ENCODE measurements around the gene TMEM178A.
"Not testable (repeated sequence)": the region's sequence is repeated elsewhere in the genome, so short reads cannot be mapped to it uniquely, and the experiment has no call there.

Gene TMEM178A

GRCh38 chr2:39723497-39723896 lies 57.8 kb downstream of the TMEM178A start:
- Histone ChIP-seq H3K27me3 (ENCODE audit: control insufficient read depth, insufficient read depth, low read length) (no peaks in the 10 kb centered on the region), H3K4me1 (ENCODE audit: control insufficient read depth, insufficient read depth, low read length) (peaks cover 3% of the 10 kb centered on the region), H3K4me3 (ENCODE audit: low read length) (no peak overlapping the region), H3K27ac (ENCODE audit: low read length) (no peak overlapping the region), H3K36me3 (ENCODE audit: control insufficient read depth, insufficient read depth, low read length) (no peaks in the 10 kb centered on the region), H3K9me3 (ENCODE audit: control insufficient read depth, insufficient read depth, low read length) (no peaks in the 10 kb centered on the region)
- no CpG with 5 or more reads among the region's 2 CpGs for WGBS (ENCODE audit: insufficient coverage, insufficient read length)
- DNase-seq (ENCODE audit: low read depth, low spot score): no peak

GRCh38 chr2:39723946-39724827 lies 58.5 kb downstream of the TMEM178A start:
- no peak overlapping the region for H3K4me3 ChIP-seq (ENCODE audit: low read length)
- H3K27ac ChIP-seq (ENCODE audit: low read length): no peak overlapping the region
- no CpG with 5 or more reads among the region's 9 CpGs for WGBS (ENCODE audit: insufficient coverage, insufficient read length)
- H3K27me3 ChIP-seq (ENCODE audit: control insufficient read depth, insufficient read depth, low read length): no peaks in the 10 kb centered on the region
- H3K36me3 ChIP-seq (ENCODE audit: control insufficient read depth, insufficient read depth, low read length): no peaks in the 10 kb centered on the region
- no peaks in the 10 kb centered on the region for H3K9me3 ChIP-seq (ENCODE audit: control insufficient read depth, insufficient read depth, low read length)
- H3K4me1 ChIP-seq (ENCODE audit: control insufficient read depth, insufficient read depth, low read length): peaks cover 3% of the 10 kb centered on the region
- no peak for DNase-seq (ENCODE audit: low read depth, low spot score)

GRCh38 chr2:39724828-39725144 lies 59.1 kb downstream of the TMEM178A start:
- no CpG with 5 or more reads among the region's 4 CpGs for WGBS (ENCODE audit: insufficient coverage, insufficient read length)
- Histone ChIP-seq H3K27me3 (ENCODE audit: control insufficient read depth, insufficient read depth, low read length) (no peaks in the 10 kb centered on the region), H3K36me3 (ENCODE audit: control insufficient read depth, insufficient read depth, low read length) (no peaks in the 10 kb centered on the region), H3K4me1 (ENCODE audit: control insufficient read depth, insufficient read depth, low read length) (peaks cover 3% of the 10 kb centered on the region), H3K4me3 (ENCODE audit: low read length) (no peak overlapping the region), H3K9me3 (ENCODE audit: control insufficient read depth, insufficient read depth, low read length) (no peaks in the 10 kb centered on the region), H3K27ac (ENCODE audit: low read length) (no peak overlapping the region)
- DNase-seq (ENCODE audit: low read depth, low spot score): no peak

- H3K36me3 ChIP-seq (ENCODE audit: control insufficient read depth, insufficient read depth, low read length): no peaks in the 10 kb centered on the region
- H3K27ac ChIP-seq (ENCODE audit: low read length): no peak overlapping the region
- no peaks in the 10 kb centered on the region for H3K9me3 ChIP-seq (ENCODE audit: control insufficient read depth, insufficient read depth, low read length)
- DNase-seq (ENCODE audit: low read depth, low spot score): no peak
- no peaks in the 10 kb centered on the region for H3K27me3 ChIP-seq (ENCODE audit: control insufficient read depth, insufficient read depth, low read length)
- WGBS (ENCODE audit: insufficient coverage, insufficient read length): no CpG with 5 or more reads among the region's 5 CpGs
- no peak overlapping the region for H3K4me3 ChIP-seq (ENCODE audit: low read length)
- H3K4me1 ChIP-seq (ENCODE audit: control insufficient read depth, insufficient read depth, low read length): peaks cover 3% of the 10 kb centered on the region
Observed at GRCh38 chr2:39725401-39725800, 59.7 kb downstream of the TMEM178A start.

- not testable (repeated sequence) for H3K27me3 ChIP-seq (ENCODE audit: control insufficient read depth, insufficient read depth, low read length); H3K36me3 ChIP-seq (ENCODE audit: control insufficient read depth, insufficient read depth, low read length); H3K4me1 ChIP-seq (ENCODE audit: control insufficient read depth, insufficient read depth, low read length); H3K27ac ChIP-seq (ENCODE audit: low read length); H3K4me3 ChIP-seq (ENCODE audit: low read length); DNase-seq (ENCODE audit: low read depth, low spot score); H3K9me3 ChIP-seq (ENCODE audit: control insufficient read depth, insufficient read depth, low read length)
- no CpG with 5 or more reads among the region's 4 CpGs for WGBS (ENCODE audit: insufficient coverage, insufficient read length)
Observed at GRCh38 chr2:39728085-39728484, 62.4 kb downstream of the TMEM178A start.

GRCh38 chr2:39728941-39729351 lies 63.2 kb downstream of the TMEM178A start:
- no peak overlapping the region for H3K27ac ChIP-seq (ENCODE audit: low read length)
- H3K9me3 ChIP-seq (ENCODE audit: control insufficient read depth, insufficient read depth, low read length): no peaks in the 10 kb centered on the region
- H3K36me3 ChIP-seq (ENCODE audit: control insufficient read depth, insufficient read depth, low read length): no peaks in the 10 kb centered on the region
- WGBS (ENCODE audit: insufficient coverage, insufficient read length): no CpG with 5 or more reads among the region's 5 CpGs
- no peaks in the 10 kb centered on the region for H3K27me3 ChIP-seq (ENCODE audit: control insufficient read depth, insufficient read depth, low read length)
- DNase-seq (ENCODE audit: low read depth, low spot score): peak; percentile 9
- H3K4me3 ChIP-seq (ENCODE audit: low read length): no peak overlapping the region
- no peaks in the 10 kb centered on the region for H3K4me1 ChIP-seq (ENCODE audit: control insufficient read depth, insufficient read depth, low read length)

GRCh38 chr2:39730276-39730675 lies 64.6 kb downstream of the TMEM178A start:
- H3K9me3 ChIP-seq (ENCODE audit: control insufficient read depth, insufficient read depth, low read length): no peaks in the 10 kb centered on the region
- no CpG with 5 or more reads among the region's 5 CpGs for WGBS (ENCODE audit: insufficient coverage, insufficient read length)
- DNase-seq (ENCODE audit: low read depth, low spot score): no peak
- H3K36me3 ChIP-seq (ENCODE audit: control insufficient read depth, insufficient read depth, low read length): no peaks in the 10 kb centered on the region
- H3K4me1 ChIP-seq (ENCODE audit: control insufficient read depth, insufficient read depth, low read length): no peaks in the 10 kb centered on the region
- H3K27ac ChIP-seq (ENCODE audit: low read length): no peak overlapping the region
- no peak overlapping the region for H3K4me3 ChIP-seq (ENCODE audit: low read length)
- no peaks in the 10 kb centered on the region for H3K27me3 ChIP-seq (ENCODE audit: control insufficient read depth, insufficient read depth, low read length)

- Histone ChIP-seq H3K4me3 (ENCODE audit: low read length) (no peak overlapping the region), H3K27me3 (ENCODE audit: control insufficient read depth, insufficient read depth, low read length) (no peaks in the 10 kb centered on the region), H3K27ac (ENCODE audit: low read length) (no peak overlapping the region), H3K36me3 (ENCODE audit: control insufficient read depth, insufficient read depth, low read length) (no peaks in the 10 kb centered on the region), H3K4me1 (ENCODE audit: control insufficient read depth, insufficient read depth, low read length) (no peaks in the 10 kb centered on the region), H3K9me3 (ENCODE audit: control insufficient read depth, insufficient read depth, low read length) (no peaks in the 10 kb centered on the region)
- no CpG with 5 or more reads among the region's 2 CpGs for WGBS (ENCODE audit: insufficient coverage, insufficient read length)
- peak; percentile 31 for DNase-seq (ENCODE audit: low read depth, low spot score)
Observed at GRCh38 chr2:39730685-39731302, 65.1 kb downstream of the TMEM178A start.

- no peak overlapping the region for H3K27ac ChIP-seq (ENCODE audit: low read length)
Observed at GRCh38 chr2:39731546-39731945, 65.8 kb downstream of the TMEM178A start.

GRCh38 chr2:39732482-39732881 lies 66.8 kb downstream of the TMEM178A start:
- no peak overlapping the region for H3K27ac ChIP-seq (ENCODE audit: low read length)
- DNase-seq (ENCODE audit: low read depth, low spot score): no peak
- H3K9me3 ChIP-seq (ENCODE audit: control insufficient read depth, insufficient read depth, low read length): no peaks in the 10 kb centered on the region
- H3K4me1 ChIP-seq (ENCODE audit: control insufficient read depth, insufficient read depth, low read length): no peaks in the 10 kb centered on the region
- no peaks in the 10 kb centered on the region for H3K27me3 ChIP-seq (ENCODE audit: control insufficient read depth, insufficient read depth, low read length)
- H3K36me3 ChIP-seq (ENCODE audit: control insufficient read depth, insufficient read depth, low read length): peaks cover 4% of the 10 kb centered on the region; the same call in 1 of the 2 replicates
- no peak overlapping the region for H3K4me3 ChIP-seq (ENCODE audit: low read length)
- WGBS (ENCODE audit: insufficient coverage, insufficient read length): no CpG with 5 or more reads among the region's 1 CpG

More at GRCh38 chr2:39731546-39731945, 65.8 kb downstream of the TMEM178A start:
- DNase-seq (ENCODE audit: low read depth, low spot score): no peak
- H3K4me1 ChIP-seq (ENCODE audit: control insufficient read depth, insufficient read depth, low read length): no peaks in the 10 kb centered on the region
- no peaks in the 10 kb centered on the region for H3K9me3 ChIP-seq (ENCODE audit: control insufficient read depth, insufficient read depth, low read length)
- no CpG with 5 or more reads among the region's 3 CpGs for WGBS (ENCODE audit: insufficient coverage, insufficient read length)
- H3K36me3 ChIP-seq (ENCODE audit: control insufficient read depth, insufficient read depth, low read length): peaks cover 1% of the 10 kb centered on the region; the same call in 1 of the 2 replicates
- no peaks in the 10 kb centered on the region for H3K27me3 ChIP-seq (ENCODE audit: control insufficient read depth, insufficient read depth, low read length)
- no peak overlapping the region for H3K4me3 ChIP-seq (ENCODE audit: low read length)
